HEK293 (cell line): ENCODE results near the gene GLT6D1.

Source experiments
- CTCF ChIA-PET: fragments of 350-600 bp; formaldehyde crosslinking; extraction: SDS; loops from one replicate; lab custom pipeline; 2021; ENCODE audit warnings: antibody characterized with exemption; lab: Yijun Ruan, JAX
- POLR2A ChIA-PET: fragments of 300-600 bp; formaldehyde crosslinking; extraction: SDS; loops from one replicate; lab custom pipeline; 2020; ENCODE audit warnings: antibody characterized with exemption, inconsistent platforms; lab: Yijun Ruan, JAX
- H3K27ac ChIP-seq: fragments of 200-500 bp; sonication (Bioruptor generic); 2 replicates; pipeline ENCODE4 v1.5.1; 2014; ENCODE audit warnings: low read depth, low read length, control low read depth, inconsistent platforms; ENCODE audit errors: extremely low read depth
- H3K36me3 ChIP-seq, 2 experiments: fragments of 200-500 bp in 1 of 2; sonication (Bioruptor generic) in 1 of 2; 1 replicate in 1 of 2; 2 replicates in 1 of 2; pipeline ENCODE4 v1.5.1; 2014 to 2017; ENCODE audit warnings: inconsistent platforms in 2 of 2, low read length in 2 of 2; ENCODE audit not compliant: control insufficient read depth in 2 of 2, insufficient read depth in 1 of 2
- H3K4me1 ChIP-seq: fragments of 200-500 bp; sonication (Bioruptor generic); 2 replicates; pipeline ENCODE4 v1.5.1; 2014; ENCODE audit warnings: mild to moderate bottlenecking, low read length, inconsistent platforms; ENCODE audit not compliant: control insufficient read depth, insufficient read depth
- H3K4me3 ChIP-seq: 2 replicates; pipeline ENCODE4 v1.5.1; 2011; ENCODE audit warnings: low read depth, mild to moderate bottlenecking, control low read depth, low read length, moderate library complexity
- H3K9me3 ChIP-seq: fragments of 200-500 bp; sonication (Bioruptor generic); 2 replicates; pipeline ENCODE4 v1.5.1; 2014; ENCODE audit warnings: low read depth, low read length, inconsistent platforms; ENCODE audit not compliant: control insufficient read depth, insufficient read depth
- AEBP2 ChIP-seq: fragments of 450-650 bp; formaldehyde crosslinking; IDR thresholded peaks from 2 replicates; pipeline ENCODE4 v1.5.1; 2016; ENCODE audit warnings: missing biosample characterization, missing genetic modification characterization, borderline replicate concordance
- CTCF ChIP-seq: fragments of 450-650 bp; formaldehyde crosslinking; IDR thresholded peaks from 2 replicates; pipeline ENCODE4 v1.5.1; 2016; ENCODE audit warnings: missing biosample characterization, missing genetic modification characterization
- HOXA7 ChIP-seq: sonication (generic); formaldehyde crosslinking; IDR thresholded peaks from 2 replicates; pipeline ENCODE4 v1.8.1; 2022; ENCODE audit warnings: missing genetic modification reagents, borderline replicate concordance
- KLF1 ChIP-seq: fragments of 450-650 bp; formaldehyde crosslinking; IDR thresholded peaks from 2 replicates; pipeline ENCODE4 v1.5.1; 2016; ENCODE audit warnings: missing biosample characterization, missing genetic modification characterization
- OVOL3 ChIP-seq: fragments of 450-650 bp; formaldehyde crosslinking; IDR thresholded peaks from 2 replicates; pipeline ENCODE4 v1.5.1; 2016; ENCODE audit warnings: missing biosample characterization, missing genetic modification characterization
- PRDM6 ChIP-seq: fragments of 450-650 bp; formaldehyde crosslinking; IDR thresholded peaks from 2 replicates; pipeline ENCODE4 v1.5.1; 2017; ENCODE audit warnings: missing biosample characterization, missing genetic modification characterization
- SCRT1 ChIP-seq: fragments of 450-650 bp; formaldehyde crosslinking; IDR thresholded peaks from 2 replicates; pipeline ENCODE4 v1.5.1; 2016; ENCODE audit warnings: missing biosample characterization, missing genetic modification characterization, borderline replicate concordance
- ZBTB17 ChIP-seq: fragments of 450-650 bp; formaldehyde crosslinking; IDR thresholded peaks from 2 replicates; pipeline ENCODE4 v1.5.1; 2016; ENCODE audit warnings: missing biosample characterization, missing genetic modification characterization
- ZBTB21 ChIP-seq: fragments of 450-650 bp; formaldehyde crosslinking; IDR thresholded peaks from 2 replicates; pipeline ENCODE4 v1.5.1; 2017; ENCODE audit warnings: missing biosample characterization, missing genetic modification characterization
- ZNF112 ChIP-seq: fragments of 450-650 bp; formaldehyde crosslinking; IDR thresholded peaks from 2 replicates; pipeline ENCODE4 v1.5.0; 2017; ENCODE audit warnings: missing biosample characterization, missing genetic modification characterization
- ZNF121 ChIP-seq: fragments of 450-650 bp; formaldehyde crosslinking; IDR thresholded peaks from 2 replicates; pipeline ENCODE4 v1.5.1; 2016; ENCODE audit warnings: missing biosample characterization, missing genetic modification characterization
- ZNF239 ChIP-seq: fragments of 450-650 bp; formaldehyde crosslinking; IDR thresholded peaks from 2 replicates; pipeline ENCODE4 v1.5.1; 2016; ENCODE audit warnings: missing biosample characterization, missing genetic modification characterization
- ZNF341 ChIP-seq: fragments of 450-650 bp; formaldehyde crosslinking; IDR thresholded peaks from 2 replicates; pipeline ENCODE4; 2016; ENCODE audit warnings: low read depth, missing biosample characterization, missing genetic modification characterization
- ZNF366 ChIP-seq: fragments of 450-650 bp; formaldehyde crosslinking; conservative IDR thresholded peaks from 2 replicates; pipeline ENCODE4 v1.5.1; 2016; ENCODE audit warnings: missing biosample characterization, missing genetic modification characterization
- ZNF37A ChIP-seq: fragments of 450-650 bp; IDR thresholded peaks from 2 replicates; pipeline ENCODE4 v1.5.1; 2018; ENCODE audit warnings: missing biosample characterization, missing genetic modification characterization
- ZNF561 ChIP-seq: fragments of 450-650 bp; IDR thresholded peaks from 2 replicates; pipeline ENCODE4 v1.5.1; 2018; ENCODE audit warnings: missing biosample characterization, missing genetic modification characterization, borderline replicate concordance
- ZNF585B ChIP-seq: fragments of 450-650 bp; formaldehyde crosslinking; IDR thresholded peaks from 2 replicates; pipeline ENCODE4 v1.5.1; 2016; ENCODE audit warnings: missing biosample characterization, missing genetic modification characterization
- ZNF660 ChIP-seq: fragments of 450-650 bp; IDR thresholded peaks from 2 replicates; pipeline ENCODE4 v1.5.1; 2018; ENCODE audit warnings: missing biosample characterization, mild to moderate bottlenecking, missing genetic modification characterization
- ZNF664 ChIP-seq: fragments of 450-650 bp; formaldehyde crosslinking; IDR thresholded peaks from 2 replicates; pipeline ENCODE4 v1.5.1; 2016; ENCODE audit warnings: missing biosample characterization, missing genetic modification characterization
- ZNF776 ChIP-seq: fragments of 450-650 bp; formaldehyde crosslinking; IDR thresholded peaks from 2 replicates; pipeline ENCODE4 v1.5.0; 2017; ENCODE audit warnings: missing biosample characterization, missing genetic modification characterization, borderline replicate concordance
- ZNF785 ChIP-seq: fragments of 450-650 bp; formaldehyde crosslinking; IDR thresholded peaks from 2 replicates; pipeline ENCODE4 v1.5.1; 2016; ENCODE audit warnings: missing biosample characterization, missing genetic modification characterization
- ZSCAN18 ChIP-seq: fragments of 450-650 bp; formaldehyde crosslinking; IDR thresholded peaks from 2 replicates; pipeline ENCODE4 v1.5.1; 2016; ENCODE audit warnings: missing biosample characterization, missing genetic modification characterization

GLT6D1 gene

GRCh38 chr9:135607401-135608293, 31.7 kb downstream of the GLT6D1 start:
- H3K36me3 ChIP-seq, result no peaks in the 10 kb centered on the region
- H3K27ac ChIP-seq, result no peak overlapping the region
- TF ChIP-seq ZNF239 (tag by site-specific recombination) (no peak), KLF1 (tag by site-specific recombination) (peak; percentile 94)
- no peaks in the 10 kb centered on the region for H3K4me1 ChIP-seq
- no peak overlapping the region for H3K4me3 ChIP-seq
- ChIA-PET POLR2A (no interaction called here), CTCF (interaction anchor here (0.6 to 1.2 kb wide), 5 partner anchors 12 to 516 kb away, joined by 3 to 10 read pairs (median 5); no protein-coding TSS in a partner anchor)
- H3K9me3 ChIP-seq, result no peaks in the 10 kb centered on the region

- POLR2A ChIA-PET, result no interaction called here
- no peak overlapping the region for H3K27ac ChIP-seq
Measured at GRCh38 chr9:135606885-135607259, 32.5 kb downstream of the GLT6D1 start.

More at GRCh38 chr9:135606885-135607259, 32.5 kb downstream of the GLT6D1 start:
- Histone ChIP-seq H3K36me3 (no peaks in the 10 kb centered on the region), H3K4me1 (no peaks in the 10 kb centered on the region), H3K9me3 (no peaks in the 10 kb centered on the region), H3K4me3 (no peak overlapping the region)
- TF ChIP-seq ZNF785 (tag by site-specific recombination) (no peak), ZNF341 (tag by site-specific recombination) (no peak), ZNF112 (tag by site-specific recombination) (no peak), ZBTB17 (tag by site-specific recombination) (no peak), SCRT1 (tag by site-specific recombination) (no peak), ZBTB21 (tag by site-specific recombination) (no peak), HOXA7 (no peak), ZNF664 (no peak), OVOL3 (tag by site-specific recombination) (no peak), ZNF585B (tag by site-specific recombination) (no peak), ZNF37A (tag by site-specific recombination) (no peak), ZSCAN18 (tag by site-specific recombination) (no peak), ZNF776 (tag by site-specific recombination) (no peak), ZNF366 (no peak), PRDM6 (tag by site-specific recombination) (no peak), ZNF660 (tag by site-specific recombination) (no peak), ZNF561 (tag by site-specific recombination) (no peak), CTCF (no peak), ZNF121 (no peak), AEBP2 (no peak)
- CTCF ChIA-PET, result interaction anchor here (0.6 to 1.2 kb wide), 4 partner anchors 91 to 516 kb away, joined by 3 to 10 read pairs (median 5); no protein-coding TSS in a partner anchor
